CD14-positive monocyte (primary cell): ENCODE data around the gene TMEM181. TPM values are rescaled to one million over a fixed set of nuclear protein-coding genes. Genes with fewer than 3 reads are reported as not detected.
"Not testable (repeated sequence)": the region's sequence is repeated elsewhere in the genome, so short reads cannot be mapped to it uniquely, and the experiment has no call there.

Experiments
- DNase-seq, 3 donors: peaks; one replicate each; pipeline ENCODE4 v3.0.0-alpha.2; 2011 to 2022
- H2AFZ ChIP-seq: 2 replicates; pipeline ENCODE4 v1.6.0; 2012; ENCODE audit warnings: mild to moderate bottlenecking, low read depth, low read length, inconsistent platforms; ENCODE audit not compliant: insufficient read depth, poor library complexity, severe bottlenecking
- H3K27ac ChIP-seq, 2 donors: 1 replicate in 1 of 2; 2 replicates in 1 of 2; pipeline ENCODE4 v1.5.1; 2012 to 2013; ENCODE audit warnings: low read length in 2 of 2, control low read depth in 1 of 2, inconsistent platforms in 1 of 2, low read depth in 1 of 2, mild to moderate bottlenecking in 1 of 2
- H3K27me3 ChIP-seq, 2 donors: one replicate each; pipeline versions ENCODE4 v1.6.0 to v1.6.1; 2011 to 2013; ENCODE audit warnings: low read length in 2 of 2; ENCODE audit not compliant: control insufficient read depth in 2 of 2, insufficient read depth in 2 of 2
- H3K36me3 ChIP-seq, 2 donors: replicated peaks in 1 of 2; 1 replicate in 1 of 2; 2 replicates in 1 of 2; pipeline versions ENCODE4 v1.5.1 to v1.6.1; 2012 to 2013; ENCODE audit warnings: low read length in 2 of 2, control low read depth in 1 of 2, inconsistent platforms in 1 of 2, mild to moderate bottlenecking in 1 of 2; ENCODE audit not compliant: insufficient read depth in 2 of 2, control insufficient read depth in 1 of 2
- H3K4me1 ChIP-seq, 2 donors: 1 replicate in 1 of 2; 2 replicates in 1 of 2; pipeline versions ENCODE4 v1.5.1 to v1.6.1; 2012 to 2013; ENCODE audit warnings: low read length in 2 of 2, control low read depth in 1 of 2, inconsistent platforms in 1 of 2, mild to moderate bottlenecking in 1 of 2, moderate library complexity in 1 of 2; ENCODE audit not compliant: insufficient read depth in 2 of 2, control insufficient read depth in 1 of 2
- H3K4me2 ChIP-seq: replicated peaks from 2 replicates; pipeline ENCODE3; 2012; ENCODE audit warnings: low read length, moderate library complexity, mild to moderate bottlenecking; ENCODE audit not compliant: poor library complexity, severe bottlenecking; ENCODE audit errors: extremely low read depth
- H3K4me3 ChIP-seq, 3 experiments: fragments of 200-600 bp in 1 of 3; sonication (generic) in 1 of 3; replicated peaks in 1 of 3; 1 replicate in 2 of 3; 2 replicates in 1 of 3; pipeline ENCODE4 v1.5.1; 2011 to 2013; ENCODE audit warnings: low read length in 3 of 3, mild to moderate bottlenecking in 3 of 3, control low read depth in 2 of 3, low read depth in 2 of 3, inconsistent platforms in 1 of 3, moderate library complexity in 1 of 3
- H3K79me2 ChIP-seq: 2 replicates; pipeline ENCODE4 v1.6.0; 2012; ENCODE audit warnings: mild to moderate bottlenecking, control low read depth, inconsistent platforms, low read length, moderate library complexity; ENCODE audit not compliant: insufficient read depth
- H3K9ac ChIP-seq: 2 replicates; pipeline ENCODE4 v1.6.0; 2017; ENCODE audit warnings: low read length, mild to moderate bottlenecking; ENCODE audit not compliant: insufficient read depth, poor library complexity, severe bottlenecking
- H3K9me3 ChIP-seq, 2 donors: replicated peaks in 1 of 2; 1 replicate in 1 of 2; 2 replicates in 1 of 2; pipeline versions ENCODE4 v1.5.1 to v1.6.1; 2012 to 2013; ENCODE audit warnings: low read length in 2 of 2, control low read depth in 1 of 2; ENCODE audit not compliant: control insufficient read depth in 1 of 2, insufficient read depth in 1 of 2
- H4K20me1 ChIP-seq: 2 replicates; pipeline ENCODE4 v1.6.0; 2012; ENCODE audit warnings: mild to moderate bottlenecking, low read length, control low read depth, moderate library complexity; ENCODE audit not compliant: insufficient read depth
- H3K27ac Mint-ChIP-seq, 7 donors: one replicate each; pipeline ENCODE4 v1.8.0; 2020; ENCODE audit warnings: mild to moderate bottlenecking in 7 of 7, mixed read lengths in 7 of 7, moderate library complexity in 6 of 7, inconsistent platforms in 2 of 7
- H3K27me3 Mint-ChIP-seq, 3 donors: one replicate each; pipeline ENCODE4 v1.8.0; 2021 to 2022; ENCODE audit warnings: low read depth in 3 of 3, mild to moderate bottlenecking in 3 of 3, mixed read lengths in 3 of 3, moderate library complexity in 3 of 3, inconsistent platforms in 1 of 3
- H3K36me3 Mint-ChIP-seq, 2 donors: one replicate each; pipeline ENCODE4 v1.8.0; 2020; ENCODE audit warnings: mixed read lengths in 2 of 2, inconsistent platforms in 1 of 2, mild to moderate bottlenecking in 1 of 2
- H3K4me1 Mint-ChIP-seq: one replicate; pipeline ENCODE4 v1.8.0; 2020; ENCODE audit warnings: mild to moderate bottlenecking, mixed read lengths
- H3K4me3 Mint-ChIP-seq, 2 donors: one replicate each; pipeline ENCODE4 v1.8.0; 2020; ENCODE audit warnings: mild to moderate bottlenecking in 2 of 2, mixed read lengths in 2 of 2, moderate library complexity in 1 of 2
- H3K9me3 Mint-ChIP-seq, 7 donors: one replicate each; pipeline ENCODE4 v1.8.0; 2020 to 2022; ENCODE audit warnings: mixed read lengths in 7 of 7, mild to moderate bottlenecking in 6 of 7, moderate library complexity in 6 of 7, inconsistent platforms in 2 of 7
- WGBS: methylation state at CpG from one replicate; pipeline ENCODE4 v1.1.5; 2013; ENCODE audit warnings: missing lambda C conversion rate; ENCODE audit not compliant: insufficient coverage; 5-methylcytosine and 5-hydroxymethylcytosine counted together
- intact Hi-C, 2 donors: fragments of 100-400 bp; cut with micrococcal nuclease; formaldehyde crosslinking; loops; one replicate each; pipeline versions ENCODE4 v1.15.0 to v1.15.1; 2023
- polyA plus RNA-seq, 3 donors: library from polyadenylated mRNA; depleted of rRNA in 1 of 3; unstranded in 2 of 3; stranded (reverse) in 1 of 3; fragments of 300-500 nt in 2 of 3; fragments of >200 nt in 1 of 3; fragmentation: Illumina TruSeq in 2 of 3; gene quantifications; 1 replicate in 2 of 3; 2 replicates in 1 of 3; pipeline ENCODE4 v1.2.3, GENCODE V29; 2012 to 2021
- TF ChIP-seq, protein P1 (sequence below): fragments of 200-600 bp; IDR thresholded peaks from one replicate; pipeline ENCODE4 v1.8.0; 2022; ENCODE audit warnings: antibody characterized with exemption, mild to moderate bottlenecking

Gene TMEM181
- polyA plus RNA-seq, 3 donors: 2.4 to 6.8 (median 2.6) TPM

GRCh38 chr6:158668707-158669103 is 108.8 kb downstream of the TMEM181 start:
- Histone ChIP-seq H3K27me3 (no peaks in the 10 kb centered on the region), H3K9me3 (no peaks in the 10 kb centered on the region), H3K9ac (no peak overlapping the region), H3K27ac (peak overlapping the region; percentile 91 to 94), H3K4me2 (no peak overlapping the region), H3K4me3 (peak overlapping the region in 1 of 3 experiments; percentile 37), H4K20me1 (no peaks in the 10 kb centered on the region), H3K79me2 (peaks cover 14% of the 10 kb centered on the region), H3K4me1 (peaks cover 63 to 64% of the 10 kb centered on the region in 2 donors), H2AFZ (no peak overlapping the region), H3K36me3 (no peaks in the 10 kb centered on the region)
- Mint-ChIP-seq H3K4me3 (peak overlapping the region in 1 of 2 donors; percentile 47), H3K27me3 (peaks cover 0 to 2% (median 0%) of the 10 kb centered on the region in 3 donors), H3K4me1 (peaks cover 67% of the 10 kb centered on the region), H3K27ac (peak overlapping the region; percentile 98 to 100 (median 99)), H3K9me3 (no peaks in the 10 kb centered on the region), H3K36me3 (peaks cover 32 to 48% of the 10 kb centered on the region in 2 donors)
- WGBS: 93% methylated on average over 6 of the region's 7 CpGs
- intact Hi-C loops: loop anchor here in 1 of 2 donors (10.0 kb wide), 1 partner anchor 454 kb away; no protein-coding TSS in a partner anchor
- TF ChIP-seq, protein P1, sequence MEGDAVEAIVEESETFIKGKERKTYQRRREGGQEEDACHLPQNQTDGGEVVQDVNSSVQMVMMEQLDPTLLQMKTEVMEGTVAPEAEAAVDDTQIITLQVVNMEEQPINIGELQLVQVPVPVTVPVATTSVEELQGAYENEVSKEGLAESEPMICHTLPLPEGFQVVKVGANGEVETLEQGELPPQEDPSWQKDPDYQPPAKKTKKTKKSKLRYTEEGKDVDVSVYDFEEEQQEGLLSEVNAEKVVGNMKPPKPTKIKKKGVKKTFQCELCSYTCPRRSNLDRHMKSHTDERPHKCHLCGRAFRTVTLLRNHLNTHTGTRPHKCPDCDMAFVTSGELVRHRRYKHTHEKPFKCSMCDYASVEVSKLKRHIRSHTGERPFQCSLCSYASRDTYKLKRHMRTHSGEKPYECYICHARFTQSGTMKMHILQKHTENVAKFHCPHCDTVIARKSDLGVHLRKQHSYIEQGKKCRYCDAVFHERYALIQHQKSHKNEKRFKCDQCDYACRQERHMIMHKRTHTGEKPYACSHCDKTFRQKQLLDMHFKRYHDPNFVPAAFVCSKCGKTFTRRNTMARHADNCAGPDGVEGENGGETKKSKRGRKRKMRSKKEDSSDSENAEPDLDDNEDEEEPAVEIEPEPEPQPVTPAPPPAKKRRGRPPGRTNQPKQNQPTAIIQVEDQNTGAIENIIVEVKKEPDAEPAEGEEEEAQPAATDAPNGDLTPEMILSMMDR: no peak
- DNase-seq: no peak

- Mint-ChIP-seq H3K4me1 (peaks cover 60% of the 10 kb centered on the region), H3K27me3 (peaks cover 0 to 2% (median 0%) of the 10 kb centered on the region in 3 donors), H3K4me3 (peak overlapping the region in 1 of 2 donors; percentile 2), H3K27ac (peak overlapping the region in 6 of 7 donors; percentile 49 to 99 (median 98)), H3K36me3 (peaks cover 36 to 52% of the 10 kb centered on the region in 2 donors), H3K9me3 (no peaks in the 10 kb centered on the region)
- Histone ChIP-seq H3K27ac (peak overlapping the region in 1 of 2 donors; percentile 94), H3K4me1 (peaks cover 56 to 57% of the 10 kb centered on the region in 2 donors), H4K20me1 (no peaks in the 10 kb centered on the region), H3K36me3 (peaks cover 0 to 3% of the 10 kb centered on the region in 2 donors), H3K4me2 (no peak overlapping the region), H3K4me3 (no peak overlapping the region), H3K79me2 (peaks cover 8% of the 10 kb centered on the region), H3K9ac (no peak overlapping the region), H3K27me3 (no peaks in the 10 kb centered on the region), H2AFZ (no peak overlapping the region), H3K9me3 (no peaks in the 10 kb centered on the region)
- TF ChIP-seq, protein P1: no peak
- no peak for DNase-seq
- intact Hi-C loops: loop anchor here in 1 of 2 donors (10.0 kb wide), 1 partner anchor 455 kb away; no protein-coding TSS in a partner anchor
- WGBS: 92% methylated on average over 2 of the region's 7 CpGs
Measured at GRCh38 chr6:158669145-158670035, 109.5 kb downstream of the TMEM181 start.

GRCh38 chr6:158672119-158672518 is 112.2 kb downstream of the TMEM181 start:
- H3K9me3 Mint-ChIP-seq, H2AFZ ChIP-seq, H3K27me3 ChIP-seq, H3K9ac ChIP-seq, DNase-seq, H3K27me3 Mint-ChIP-seq, H4K20me1 ChIP-seq, H3K27ac Mint-ChIP-seq, H3K9me3 ChIP-seq, H3K27ac ChIP-seq, intact Hi-C loops, H3K4me3 ChIP-seq, H3K79me2 ChIP-seq, H3K4me3 Mint-ChIP-seq, H3K4me2 ChIP-seq: not testable (repeated sequence)
- 87% methylated on average over 4 of the region's 8 CpGs for WGBS
- Histone ChIP-seq H3K36me3 (peaks cover 2 to 13% of the 10 kb centered on the region in 2 donors), H3K4me1 (peaks cover 30 to 31% of the 10 kb centered on the region in 2 donors)
- H3K36me3 Mint-ChIP-seq: peaks cover 32 to 53% of the 10 kb centered on the region in 2 donors
- H3K4me1 Mint-ChIP-seq: peaks cover 33% of the 10 kb centered on the region
